LNCAP (cell line): ENCODE results near the gene POMT2.

Experiments
- TF ChIP-seq, protein P1 (sequence below): fragments of 450-650 bp; IDR thresholded peaks from 2 replicates; pipeline ENCODE4 v1.5.1; 2017; ENCODE audit warnings: mild to moderate bottlenecking

The POMT2 gene

DNA sequence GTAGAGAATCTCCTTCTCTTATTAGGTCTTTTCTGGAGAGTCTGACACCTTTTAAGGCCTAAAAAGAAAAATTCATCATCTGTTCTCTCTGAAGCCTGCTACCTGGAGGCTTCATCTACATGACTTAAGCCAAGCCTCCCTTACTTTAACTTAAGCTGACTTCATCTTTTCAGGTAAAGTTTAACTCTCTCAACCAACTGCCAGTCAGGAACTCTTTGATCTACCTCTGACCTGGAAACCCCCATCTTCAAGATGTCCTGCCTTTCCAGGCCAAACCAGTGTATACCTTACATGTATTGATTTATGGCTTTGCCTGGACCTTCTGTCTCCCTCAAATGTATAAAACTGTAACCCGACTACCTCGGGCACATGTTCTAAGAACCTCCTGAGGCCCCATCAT, 17.6 kb upstream of the POMT2 start:
- TF ChIP-seq, protein P1, sequence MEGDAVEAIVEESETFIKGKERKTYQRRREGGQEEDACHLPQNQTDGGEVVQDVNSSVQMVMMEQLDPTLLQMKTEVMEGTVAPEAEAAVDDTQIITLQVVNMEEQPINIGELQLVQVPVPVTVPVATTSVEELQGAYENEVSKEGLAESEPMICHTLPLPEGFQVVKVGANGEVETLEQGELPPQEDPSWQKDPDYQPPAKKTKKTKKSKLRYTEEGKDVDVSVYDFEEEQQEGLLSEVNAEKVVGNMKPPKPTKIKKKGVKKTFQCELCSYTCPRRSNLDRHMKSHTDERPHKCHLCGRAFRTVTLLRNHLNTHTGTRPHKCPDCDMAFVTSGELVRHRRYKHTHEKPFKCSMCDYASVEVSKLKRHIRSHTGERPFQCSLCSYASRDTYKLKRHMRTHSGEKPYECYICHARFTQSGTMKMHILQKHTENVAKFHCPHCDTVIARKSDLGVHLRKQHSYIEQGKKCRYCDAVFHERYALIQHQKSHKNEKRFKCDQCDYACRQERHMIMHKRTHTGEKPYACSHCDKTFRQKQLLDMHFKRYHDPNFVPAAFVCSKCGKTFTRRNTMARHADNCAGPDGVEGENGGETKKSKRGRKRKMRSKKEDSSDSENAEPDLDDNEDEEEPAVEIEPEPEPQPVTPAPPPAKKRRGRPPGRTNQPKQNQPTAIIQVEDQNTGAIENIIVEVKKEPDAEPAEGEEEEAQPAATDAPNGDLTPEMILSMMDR: no peak

DNA sequence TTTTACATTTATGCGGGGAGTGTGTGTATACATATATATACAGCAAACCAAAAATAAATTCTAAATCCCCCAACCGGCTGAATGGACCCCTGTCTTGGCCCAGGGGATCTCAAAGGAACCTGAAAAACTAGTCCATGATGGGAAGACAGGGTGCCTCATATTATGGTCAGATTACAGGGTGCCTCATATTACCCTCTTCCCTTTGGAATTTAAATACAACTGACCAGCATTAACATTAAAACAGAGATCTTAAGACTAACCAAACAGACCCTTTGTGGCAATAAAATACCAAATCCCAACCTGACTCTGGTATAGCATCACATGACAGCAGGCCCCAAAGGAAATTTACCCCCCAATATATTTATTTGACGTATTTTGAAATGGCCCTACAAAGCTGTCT, 17.2 kb upstream of the POMT2 start:
- TF ChIP-seq, protein P1: no peak

DNA sequence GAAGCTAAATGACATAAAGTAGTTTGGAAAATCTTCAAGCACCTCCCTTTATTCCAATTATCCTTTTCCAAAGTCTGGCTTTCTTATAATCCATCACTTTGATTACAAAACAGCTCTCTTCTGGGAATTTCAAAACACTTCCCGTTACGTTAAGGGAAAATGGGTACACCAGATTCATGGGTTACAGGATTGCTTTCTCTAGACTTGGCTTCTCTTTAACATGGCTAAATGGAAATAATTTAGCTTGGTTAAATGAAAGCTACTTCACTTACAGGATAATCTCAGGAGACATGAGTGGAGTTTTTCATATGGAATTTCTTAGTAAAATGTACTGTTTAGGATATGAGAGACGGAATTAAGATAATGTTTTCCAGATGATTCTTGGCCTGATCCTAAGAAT, 14.9 kb upstream of the POMT2 start:
- TF ChIP-seq, protein P1: no peak

DNA sequence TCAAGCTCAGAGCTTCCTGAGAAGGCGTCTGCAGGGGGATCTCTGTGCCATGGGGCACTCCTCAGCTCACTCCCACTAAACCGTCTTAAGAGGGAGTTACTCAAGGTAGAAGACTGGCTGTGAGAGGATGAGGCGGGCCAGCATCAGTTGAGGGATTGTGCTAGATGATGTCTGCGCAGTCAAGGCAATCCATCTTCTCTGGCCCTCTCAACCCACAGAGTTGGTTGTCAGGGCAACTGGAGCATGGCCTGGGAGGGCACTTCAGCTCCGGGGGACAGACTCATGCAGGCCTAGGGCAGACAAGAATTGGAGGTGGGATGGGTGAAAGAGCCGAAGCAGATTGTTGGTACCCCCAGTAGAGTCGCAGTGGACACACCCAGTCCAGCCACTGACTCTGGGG, 9.2 kb upstream of the POMT2 start:
- TF ChIP-seq, protein P1: no peak

DNA sequence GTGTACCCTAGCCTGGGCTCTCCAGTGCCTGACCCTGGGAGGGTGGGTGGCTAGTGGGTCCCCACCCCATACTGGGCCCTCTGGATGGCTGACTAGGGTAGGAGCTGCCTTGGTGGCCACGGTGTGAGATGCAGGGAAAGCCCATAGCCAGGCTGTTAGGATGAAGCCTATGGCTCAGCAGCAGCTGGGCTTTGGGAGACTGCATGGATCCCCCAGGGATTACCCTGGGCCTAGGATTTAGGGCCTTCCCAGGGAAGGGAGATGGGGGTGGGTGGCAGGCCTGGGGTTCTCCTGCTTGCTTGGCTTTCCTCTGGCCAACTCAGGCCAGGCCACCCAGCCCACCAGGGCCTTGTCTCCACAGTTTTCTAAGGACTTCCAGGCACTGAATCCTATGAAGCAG, 6.4 kb upstream of the POMT2 start:
- TF ChIP-seq, protein P1: no peak

DNA sequence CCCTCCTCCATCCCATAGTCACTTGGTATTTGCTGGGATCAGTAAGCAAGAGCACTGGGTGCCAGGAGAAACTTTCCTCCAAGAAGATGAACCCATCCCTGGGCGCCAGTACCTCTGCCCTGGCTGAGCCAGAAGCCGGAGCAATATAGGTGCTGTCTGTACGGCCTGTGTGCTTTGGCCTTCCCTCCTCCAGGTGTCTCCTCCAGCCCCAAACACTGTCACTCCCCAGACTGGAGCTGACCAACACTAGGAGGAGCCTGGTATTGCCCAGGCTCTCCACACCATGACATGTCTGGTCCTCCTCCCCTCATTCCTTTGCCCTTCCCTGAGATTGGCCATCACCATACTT, 5.0 kb upstream of the POMT2 start:
- TF ChIP-seq, protein P1: no peak

DNA sequence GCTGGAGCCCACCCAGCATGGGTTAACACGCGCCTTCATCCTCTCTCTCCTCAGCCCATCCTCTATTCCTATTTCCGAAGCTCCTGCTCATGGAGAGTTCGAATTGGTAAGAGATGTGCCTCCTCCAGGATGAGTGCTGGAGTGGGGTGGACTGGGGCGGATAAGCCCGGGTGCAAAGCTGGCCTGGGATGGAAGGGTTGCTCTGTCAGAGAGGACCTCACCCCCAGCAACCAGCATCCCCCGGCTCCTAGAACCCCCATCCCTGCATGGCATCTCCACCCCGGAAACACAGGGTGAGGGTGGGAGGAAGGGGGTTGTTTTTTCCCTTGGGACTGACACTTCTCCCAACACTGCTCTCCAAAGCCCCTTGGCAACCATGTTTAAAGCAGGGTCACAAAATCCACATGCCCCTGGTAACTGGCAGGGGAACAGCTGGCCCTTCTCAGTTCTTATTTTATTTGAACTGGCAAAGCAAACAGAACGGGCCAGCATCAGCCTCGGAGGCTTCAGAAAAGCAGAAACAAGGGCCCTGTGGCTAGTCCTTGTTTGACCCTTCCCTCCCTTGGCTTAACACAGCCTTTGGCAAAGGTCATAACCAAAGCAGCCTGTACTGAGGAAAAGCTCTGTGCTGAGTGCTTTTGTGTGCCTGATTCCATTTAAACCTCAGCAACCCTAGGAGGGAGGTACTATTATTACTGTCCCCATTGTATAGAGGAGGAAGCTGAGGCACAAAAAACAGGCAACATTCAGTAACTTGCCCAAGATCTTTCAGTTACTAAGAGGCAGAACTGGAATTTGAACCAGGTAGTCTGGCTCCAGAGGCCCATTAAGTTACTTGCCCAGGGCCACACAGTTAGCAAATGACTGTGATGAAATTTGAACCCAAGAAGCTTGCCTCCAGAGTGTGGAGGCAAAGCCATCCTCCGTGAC, 4.4 kb upstream of the POMT2 start:
- TF ChIP-seq, protein P1: no peak
